Activated gamma-delta T cell (primary cell): ENCODE data around the gene CFC1B.
"Not testable (repeated sequence)": the region's sequence is repeated elsewhere in the genome, so short reads cannot be mapped to it uniquely, and the experiment has no call there.

Experiments used
- DNase-seq: peaks from one replicate; lab custom pipeline; 2025; lab: John Stamatoyannopoulos, UW

The CFC1B gene

DNA sequence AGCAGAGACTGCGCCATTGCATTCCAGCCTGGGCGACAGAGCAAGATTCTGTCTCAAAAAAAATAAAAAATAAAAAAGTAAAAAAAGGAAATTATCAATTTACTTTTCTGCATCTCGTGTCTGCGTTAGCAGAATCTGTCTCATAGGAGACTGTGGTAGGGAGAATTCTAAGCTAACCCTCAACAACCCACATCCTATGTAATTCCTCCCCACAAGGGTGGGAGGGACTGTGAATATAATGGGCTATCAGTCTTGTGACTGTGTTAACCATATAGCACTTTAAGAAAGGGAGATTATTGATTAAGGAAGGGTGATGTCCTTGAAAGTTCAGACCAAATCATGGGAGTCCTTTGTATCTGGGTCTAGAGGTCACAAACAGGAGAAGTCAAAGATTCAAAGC lies 45.1 kb downstream of the CFC1B start:
- not testable (repeated sequence) for DNase-seq

DNA sequence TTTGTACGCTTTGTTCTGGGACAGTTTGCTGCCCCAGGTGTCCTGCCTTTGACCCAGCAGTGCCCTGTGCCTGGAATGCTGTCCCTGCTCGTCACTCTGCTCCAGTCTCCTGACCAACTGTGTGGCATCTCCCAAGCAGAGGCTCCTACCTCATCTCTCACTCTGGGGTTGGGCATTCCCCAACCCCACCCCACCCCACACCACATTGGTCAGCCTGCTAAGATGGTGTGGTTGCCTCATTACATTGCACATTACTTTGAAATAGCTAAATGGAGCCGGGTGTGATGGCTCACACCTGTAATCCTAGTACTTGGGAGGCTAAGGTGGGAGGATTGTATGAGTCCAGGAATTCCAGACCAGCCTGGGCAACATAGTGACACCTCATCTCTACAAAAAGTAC lies 50.9 kb downstream of the CFC1B start:
- not testable (repeated sequence) for DNase-seq

DNA sequence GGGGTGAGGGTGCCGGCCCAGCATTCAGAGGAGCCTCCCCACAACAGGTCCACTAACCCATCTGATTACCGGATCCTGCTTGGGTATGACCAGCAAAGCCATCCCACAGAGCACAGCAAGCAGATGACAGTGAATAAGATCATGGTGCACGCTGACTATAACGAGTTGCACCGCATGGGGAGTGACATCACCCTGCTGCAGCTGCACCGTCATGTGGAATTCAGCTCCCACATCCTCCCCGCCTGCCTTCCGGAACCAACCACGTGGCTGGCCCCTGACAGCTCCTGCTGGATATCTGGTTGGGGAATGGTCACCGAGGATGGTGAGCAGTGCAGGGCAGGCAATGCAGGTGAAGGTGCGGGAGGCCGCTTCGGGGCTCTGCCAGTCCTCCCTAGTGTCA lies 53.2 kb downstream of the CFC1B start:
- DNase-seq: not testable (repeated sequence)

DNA sequence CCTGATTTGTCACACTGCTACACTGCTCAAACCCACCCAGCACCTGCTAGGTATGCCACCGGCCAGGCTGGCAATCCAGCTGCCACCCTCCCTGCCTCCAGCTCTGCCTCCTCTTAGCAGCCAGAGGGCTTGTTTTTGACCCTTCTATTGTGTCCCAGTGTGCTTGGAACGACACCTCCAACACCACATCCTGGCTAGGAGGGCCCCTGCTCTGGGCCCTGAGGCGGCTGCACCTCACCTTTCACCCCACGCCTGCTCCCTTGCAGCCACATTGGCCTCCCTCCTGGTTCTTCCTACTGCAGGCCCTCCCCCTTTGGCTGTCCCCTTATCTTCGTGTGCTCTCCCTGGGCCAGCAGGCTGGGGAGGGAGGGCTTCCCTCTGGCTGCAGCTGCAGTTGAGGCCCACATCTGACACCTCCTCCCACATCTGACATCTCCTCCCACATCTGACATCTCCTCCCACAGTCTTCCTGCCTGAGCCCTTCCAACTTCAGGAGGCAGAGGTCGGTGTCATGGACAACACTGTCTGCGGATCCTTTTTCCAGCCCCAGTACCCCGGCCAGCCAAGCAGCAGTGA lies 55.3 kb downstream of the CFC1B start:
- DNase-seq: not testable (repeated sequence)

GRCh38 chr2:130577559-130577958 lies 56.5 kb downstream of the CFC1B start:
- not testable (repeated sequence) for DNase-seq
